Transverse colon (tissue), 4 donors: ENCODE data around the gene SMARCD2. TPM values are rescaled to one million over a fixed set of nuclear protein-coding genes. Genes with fewer than 3 reads are reported as not detected.
A peak's percentile ranks its signal among the peaks of the same experiment; 100 is the strongest.

Source experiments
- DNase-seq: peaks from one replicate; pipeline ENCODE4 v3.0.0-alpha.2; 2019
- H3K27ac ChIP-seq, 4 donors: fragments of 200-600 bp; sonication (generic); 2 replicates each; pipeline ENCODE4 v1.5.1; 2016 to 2018; ENCODE audit warnings: inconsistent platforms in 4 of 4
- H3K27me3 ChIP-seq: fragments of 200-600 bp; sonication (generic); 2 replicates; pipeline ENCODE4 v1.5.1; 2017; ENCODE audit warnings: inconsistent platforms
- H3K36me3 ChIP-seq, 4 donors: fragments of 200-600 bp; sonication (generic); 2 replicates each; pipeline ENCODE4 v1.5.1; 2017 to 2019; ENCODE audit warnings: inconsistent platforms in 4 of 4
- H3K4me1 ChIP-seq, 4 donors: fragments of 200-600 bp; sonication (generic); 2 replicates each; pipeline ENCODE4 v1.5.1; 2017 to 2020; ENCODE audit warnings: inconsistent platforms in 4 of 4
- H3K4me3 ChIP-seq, 4 donors: fragments of 200-600 bp; sonication (generic); 1 replicate in 1 of 4; 2 replicates in 3 of 4; pipeline versions ENCODE4 v1.5.1 to v1.6.1; 2017 to 2019; ENCODE audit warnings: inconsistent platforms in 4 of 4
- H3K9me3 ChIP-seq, 2 donors: fragments of 200-600 bp; sonication (generic); 2 replicates each; pipeline ENCODE4 v1.5.1; 2017 to 2019; ENCODE audit warnings: inconsistent platforms in 2 of 2
- EP300 ChIP-seq: sonication (generic); formaldehyde crosslinking; IDR thresholded peaks from one replicate; pipeline ENCODE4 v1.6.1; 2017; ENCODE audit warnings: antibody characterized with exemption, low read depth
- POLR2A ChIP-seq: fragments of 450-650 bp; IDR thresholded peaks from one replicate; pipeline ENCODE4 v1.6.1; 2016; ENCODE audit warnings: antibody characterized with exemption, mild to moderate bottlenecking, moderate library complexity
- POLR2AphosphoS5 ChIP-seq, 3 donors: sonication (generic); formaldehyde crosslinking; IDR thresholded peaks; one replicate each; pipeline ENCODE4 v1.6.1; 2016; ENCODE audit warnings: antibody characterized with exemption in 3 of 3
- WGBS, 2 donors: methylation state at CpG; one replicate each; pipeline ENCODE4 v1.1.5; 2018; ENCODE audit warnings: low coverage in 1 of 2; 5-methylcytosine and 5-hydroxymethylcytosine counted together
- in situ Hi-C, 4 donors: fragments of 200-750 bp; cut with MboI; loops; one replicate each; pipeline versions ENCODE4 v1.15.0 to v1.15.1; 2017; ENCODE audit warnings: low sequenced_read_pairs in 3 of 4, low pct_ligation_motif_present in 1 of 4, low pct_unique_long_range_greater_than_20kb in 1 of 4
- intact Hi-C: fragments of 100-400 bp; cut with DNase I; formaldehyde crosslinking; loops from one replicate; pipeline ENCODE4 v1.15.1; 2023; ENCODE audit warnings: low total_unique reads
- total RNA-seq, 4 donors: library from RNA; depleted of rRNA; stranded (reverse); fragments of >200 nt; gene quantifications; one replicate each; pipeline ENCODE4 v1.1.0, GENCODE V29; 2016
- TF ChIP-seq, protein P1 (sequence below), 5 experiments: fragments of 200-600 bp in 3 of 5; fragments of 450-650 bp in 2 of 5; sonication (generic) in 3 of 5; IDR thresholded peaks; 1 replicate in 2 of 5; 2 replicates in 3 of 5; pipeline ENCODE4 v1.5.1; 2016 to 2017; ENCODE audit warnings: antibody characterized with exemption in 5 of 5, inconsistent platforms in 3 of 5, mild to moderate bottlenecking in 2 of 5, moderate library complexity in 1 of 5

SMARCD2 gene
- total RNA-seq, 4 donors from 2014 or later: 99.0 to 130 (median 109) TPM

DNA sequence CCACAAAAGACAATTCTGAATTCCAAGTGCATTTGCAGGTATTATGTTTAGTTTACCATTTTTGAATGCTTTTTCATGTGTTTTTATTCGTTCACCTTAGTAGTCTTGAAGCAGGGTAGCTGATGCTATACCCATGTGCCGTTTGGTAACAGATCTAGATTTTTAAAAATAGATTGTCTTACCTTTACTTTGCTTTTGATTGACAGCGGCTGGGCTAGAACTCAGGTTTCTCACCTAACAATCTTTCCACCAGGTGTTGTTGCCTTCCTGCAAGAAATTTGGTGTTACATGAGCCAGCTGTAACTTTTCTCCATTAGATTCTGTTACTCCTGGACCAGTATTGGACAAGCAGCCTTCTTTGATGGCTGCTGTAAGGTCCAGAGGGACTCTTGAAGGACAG, 13.5 kb downstream of the SMARCD2 start:
- intact Hi-C loops (no loop called here), in situ Hi-C loops (loop anchor here in 1 of 4 donors (5.0 kb wide), 1 partner anchor 52 kb away; no protein-coding TSS in a partner anchor)
- no peak for TF ChIP-seq POLR2A
- TF ChIP-seq EP300: no peak
- TF ChIP-seq, protein P1, sequence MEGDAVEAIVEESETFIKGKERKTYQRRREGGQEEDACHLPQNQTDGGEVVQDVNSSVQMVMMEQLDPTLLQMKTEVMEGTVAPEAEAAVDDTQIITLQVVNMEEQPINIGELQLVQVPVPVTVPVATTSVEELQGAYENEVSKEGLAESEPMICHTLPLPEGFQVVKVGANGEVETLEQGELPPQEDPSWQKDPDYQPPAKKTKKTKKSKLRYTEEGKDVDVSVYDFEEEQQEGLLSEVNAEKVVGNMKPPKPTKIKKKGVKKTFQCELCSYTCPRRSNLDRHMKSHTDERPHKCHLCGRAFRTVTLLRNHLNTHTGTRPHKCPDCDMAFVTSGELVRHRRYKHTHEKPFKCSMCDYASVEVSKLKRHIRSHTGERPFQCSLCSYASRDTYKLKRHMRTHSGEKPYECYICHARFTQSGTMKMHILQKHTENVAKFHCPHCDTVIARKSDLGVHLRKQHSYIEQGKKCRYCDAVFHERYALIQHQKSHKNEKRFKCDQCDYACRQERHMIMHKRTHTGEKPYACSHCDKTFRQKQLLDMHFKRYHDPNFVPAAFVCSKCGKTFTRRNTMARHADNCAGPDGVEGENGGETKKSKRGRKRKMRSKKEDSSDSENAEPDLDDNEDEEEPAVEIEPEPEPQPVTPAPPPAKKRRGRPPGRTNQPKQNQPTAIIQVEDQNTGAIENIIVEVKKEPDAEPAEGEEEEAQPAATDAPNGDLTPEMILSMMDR (IDR thresholded peaks at IDR 0.05): no peak
- TF ChIP-seq POLR2AphosphoS5 (IDR thresholded peaks at IDR 0.05): no peak
- Histone ChIP-seq H3K27ac (no peak overlapping the region), H3K4me3 (no peak overlapping the region), H3K4me1 (peaks cover 14 to 29% (median 22%) of the 10 kb centered on the region in 4 donors), H3K9me3 (no peaks in the 10 kb centered on the region), H3K36me3 (peaks cover 0 to 60% (median 29%) of the 10 kb centered on the region in 4 donors), H3K27me3 (no peaks in the 10 kb centered on the region)
- DNase-seq: no peak
- WGBS, 2 donors: 85 to 91% methylated on average over 3 of the region's 3 CpGs

DNA sequence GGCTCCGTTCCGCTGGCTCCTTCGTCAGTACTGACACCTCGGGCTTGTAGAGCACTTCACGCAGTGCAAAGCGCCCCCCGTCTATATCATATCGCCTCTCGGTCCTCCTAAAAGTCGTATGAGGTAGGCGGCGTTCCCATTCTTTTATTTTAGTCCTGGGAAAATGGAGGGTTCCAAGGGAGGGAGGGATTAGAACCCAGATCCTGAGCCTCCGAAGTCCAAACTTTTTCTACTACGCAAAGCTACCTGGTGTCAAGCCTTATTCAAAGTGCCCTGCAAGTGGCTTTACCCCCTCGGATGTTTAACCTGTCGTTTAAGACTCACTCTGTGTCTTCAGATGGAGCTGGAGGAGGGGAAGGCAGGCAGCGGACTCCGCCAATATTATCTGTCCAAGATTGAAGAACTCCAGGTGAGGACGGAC, 14.7 kb downstream of the SMARCD2 start:
- no peaks in the 10 kb centered on the region for H3K9me3 ChIP-seq
- in situ Hi-C loops: loop anchor here in 1 of 4 donors (5.0 kb wide), 1 partner anchor 51 kb away; no protein-coding TSS in a partner anchor
- TF ChIP-seq POLR2AphosphoS5 (IDR thresholded peaks at IDR 0.05): no peak
- TF ChIP-seq, protein P1 (IDR thresholded peaks at IDR 0.05): peak in 1 of 5 experiments; percentile 9

DNA sequence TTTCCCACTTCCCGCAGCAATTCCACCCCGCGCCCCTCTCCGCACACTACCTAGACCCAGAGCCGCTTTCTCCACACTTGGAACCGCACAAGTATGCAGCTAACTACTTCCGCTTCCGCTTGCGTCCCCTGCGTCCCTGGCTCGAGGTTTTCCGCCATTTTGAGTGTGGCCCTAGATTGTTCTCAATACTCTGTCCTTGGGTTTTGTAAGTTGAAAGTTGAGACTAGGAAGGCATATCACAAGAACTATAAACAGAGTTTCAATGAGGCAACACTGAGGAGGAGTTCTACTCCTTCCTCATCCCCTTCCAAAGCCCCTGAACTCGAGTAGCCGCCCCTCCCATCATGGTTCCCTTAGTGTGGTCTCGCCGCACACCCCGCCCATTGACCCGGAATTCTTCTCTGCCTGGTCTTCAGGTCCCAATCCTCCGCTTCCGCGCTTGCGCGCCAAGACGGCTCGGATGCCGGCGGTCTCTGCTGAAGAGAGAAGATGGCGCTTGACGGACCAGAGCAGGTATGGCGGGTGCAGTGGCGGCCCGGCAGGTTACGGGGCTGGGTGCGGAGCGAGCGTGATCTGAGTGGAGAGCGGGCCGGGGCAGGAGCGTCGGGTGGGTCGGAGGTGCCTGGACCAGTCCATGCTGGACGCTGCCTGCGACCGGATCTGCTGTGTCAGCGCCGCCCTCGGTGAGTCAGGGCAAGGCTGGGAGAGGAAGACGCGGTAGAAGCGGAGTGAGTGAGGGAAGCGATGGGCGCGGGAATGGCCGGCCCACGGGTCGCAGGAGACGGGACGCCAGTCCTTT, 15.3 kb downstream of the SMARCD2 start, which contains the start of the genes FTSJ3 and PSMC5:
Gene FTSJ3, minus strand, starts transcription at position 662 of the 799 bp plus-strand sequence. CDS start 761 bp downstream, outside the sequence.
Gene PSMC5, plus strand, starts transcription at position 430 of the 799 bp plus-strand sequence. Its CDS starts 60 bp downstream, at position 490.
- Histone ChIP-seq H3K27ac (peak within 1 kb of the TSS; percentile 88 to 96 (median 93)), H3K4me1 (peaks cover 14 to 29% (median 22%) of the 10 kb centered on the region in 4 donors), H3K4me3 (peak within 1 kb of the TSS; percentile 76 to 81 (median 78)), H3K9me3 (no peaks in the 10 kb centered on the region), H3K36me3 (peaks cover 0 to 60% (median 31%) of the 10 kb centered on the region in 4 donors), H3K27me3 (no peaks in the 10 kb centered on the region)
- intact Hi-C loops: no loop called here
- TF ChIP-seq, protein P1 (IDR thresholded peaks at IDR 0.05): peak; percentile 37 to 84 (median 50)
- TF ChIP-seq POLR2AphosphoS5 (IDR thresholded peaks at IDR 0.05) (peak; percentile 84 to 97 (median 93)), EP300 (no peak), POLR2A (peak; percentile 84)
- WGBS, 2 donors: 0% methylated on average over 4 to 57 of the region's 58 CpGs
- peak; percentile 95 for DNase-seq
- in situ Hi-C loops: loop anchor here in 1 of 4 donors (5.0 kb wide), 1 partner anchor 50 kb away; no protein-coding TSS in a partner anchor

More for the DNA sequence above, 14.7 kb downstream of the SMARCD2 start:
- DNase-seq: no peak
- Histone ChIP-seq H3K36me3 (peaks cover 0 to 60% (median 32%) of the 10 kb centered on the region in 4 donors), H3K4me1 (peaks cover 14 to 29% (median 22%) of the 10 kb centered on the region in 4 donors), H3K4me3 (peak overlapping the region; percentile 76 to 81 (median 78)), H3K27ac (peak overlapping the region; percentile 88 to 96 (median 93)), H3K27me3 (no peaks in the 10 kb centered on the region)
- 1% methylated on average over 19 of the region's 19 CpGs; no CpG with 5 or more reads in 1 of the 2 donors for WGBS, 2 donors
- intact Hi-C loops: no loop called here

DNA sequence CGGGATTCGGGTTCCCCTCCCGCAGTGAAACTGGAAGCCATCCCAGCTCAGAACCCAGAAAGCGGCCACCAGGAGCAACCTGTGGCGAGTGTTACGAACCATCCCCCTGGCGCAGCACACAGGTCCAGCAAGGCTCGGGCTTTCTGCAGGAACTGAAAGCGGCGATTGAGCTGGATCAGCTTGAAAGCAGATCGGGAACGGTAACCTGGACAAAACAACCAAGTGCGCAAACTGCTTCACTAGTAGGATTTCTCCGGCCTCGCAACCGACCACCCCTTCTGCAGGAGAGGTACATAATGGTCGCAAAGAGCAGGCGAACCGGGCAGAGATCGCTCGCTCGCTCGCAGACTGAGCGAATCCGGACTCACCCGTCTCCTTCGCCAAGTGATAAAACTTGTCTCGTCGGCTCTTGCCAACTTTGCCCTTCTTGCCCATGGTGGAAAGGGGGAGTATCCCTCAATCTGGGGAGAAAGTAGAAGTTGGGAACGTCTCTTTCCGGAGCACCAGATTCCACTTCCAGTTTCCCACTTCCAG, 15.9 kb downstream of the SMARCD2 start:
- TF ChIP-seq POLR2A: no peak
- TF ChIP-seq, protein P1 (IDR thresholded peaks at IDR 0.05): peak in 1 of 5 experiments; percentile 16
- intact Hi-C loops (no loop called here), in situ Hi-C loops (loop anchor here in 1 of 4 donors (5.0 kb wide), 1 partner anchor 49 kb away; no protein-coding TSS in a partner anchor)
- Histone ChIP-seq H3K27me3 (no peaks in the 10 kb centered on the region), H3K36me3 (peaks cover 0 to 60% (median 28%) of the 10 kb centered on the region in 4 donors), H3K4me1 (peaks cover 14 to 29% (median 22%) of the 10 kb centered on the region in 4 donors), H3K4me3 (peak overlapping the region; percentile 76 to 81 (median 78)), H3K27ac (peak overlapping the region; percentile 88 to 96 (median 93)), H3K9me3 (no peaks in the 10 kb centered on the region)
- peak; percentile 42 for DNase-seq
- 0% methylated on average over 29 of the region's 31 CpGs; no CpG with 5 or more reads in 1 of the 2 donors for WGBS, 2 donors
